Neuronal stem cell (in vitro differentiated cells): ENCODE measurements around the gene MAFB.

Experiments used
- DNase-seq: peaks from one replicate; pipeline ENCODE4 v3.0.0-alpha.2; 2013; ENCODE audit warnings: low spot score
- H2AFZ ChIP-seq: one replicate; pipeline ENCODE4 v1.6.1; 2013; ENCODE audit warnings: mild to moderate bottlenecking, low read length, inconsistent platforms
- H2AK5ac ChIP-seq: 2 replicates; pipeline ENCODE4 v1.6.1; 2013; ENCODE audit warnings: low read depth, mild to moderate bottlenecking, inconsistent platforms, low read length, moderate library complexity, mixed read lengths
- H2BK120ac ChIP-seq: 2 replicates; pipeline ENCODE4 v1.6.1; 2013; ENCODE audit warnings: low read depth, mild to moderate bottlenecking, inconsistent platforms, low read length, moderate library complexity, mixed read lengths
- H2BK12ac ChIP-seq: one replicate; pipeline ENCODE4 v1.6.1; 2013; ENCODE audit warnings: low read length, inconsistent platforms
- H2BK15ac ChIP-seq: 2 replicates; pipeline ENCODE4 v1.6.1; 2013; ENCODE audit warnings: mild to moderate bottlenecking, low read length, inconsistent platforms, mixed read lengths
- H2BK5ac ChIP-seq: one replicate; pipeline ENCODE4 v1.6.1; 2013; ENCODE audit warnings: inconsistent platforms, mild to moderate bottlenecking, low read length, moderate library complexity
- H3K14ac ChIP-seq: one replicate; pipeline ENCODE4 v1.6.1; 2013; ENCODE audit warnings: low read length, inconsistent platforms
- H3K18ac ChIP-seq: 2 replicates; pipeline ENCODE4 v1.6.1; 2013; ENCODE audit warnings: low read length, inconsistent platforms
- H3K23ac ChIP-seq: 2 replicates; pipeline ENCODE4 v1.6.1; 2013; ENCODE audit warnings: low read depth, mild to moderate bottlenecking, mixed read lengths, low read length, inconsistent platforms; ENCODE audit not compliant: poor library complexity
- H3K27ac ChIP-seq: replicated peaks from 3 replicates; pipeline ENCODE4 v1.5.1; 2013; ENCODE audit warnings: low read length, inconsistent platforms
- H3K27me3 ChIP-seq, 3 experiments: 2 replicates each; pipeline ENCODE4 v1.6.1; 2013; ENCODE audit warnings: low read length in 3 of 3, mild to moderate bottlenecking in 2 of 3, inconsistent platforms in 1 of 3, low read depth in 1 of 3, mixed read lengths in 1 of 3, moderate library complexity in 1 of 3; ENCODE audit not compliant: control insufficient read depth in 3 of 3, insufficient read depth in 3 of 3
- H3K36me3 ChIP-seq, 2 donors: replicated peaks in 1 of 2; 2 replicates each; pipeline ENCODE4 v1.6.1; 2013; ENCODE audit warnings: low read length in 2 of 2; ENCODE audit not compliant: control insufficient read depth in 2 of 2, insufficient read depth in 2 of 2
- H3K4ac ChIP-seq: 2 replicates; pipeline ENCODE4 v1.6.1; 2013; ENCODE audit warnings: inconsistent platforms, mild to moderate bottlenecking, low read length, moderate library complexity
- H3K4me1 ChIP-seq, 2 donors: 1 replicate in 1 of 2; 2 replicates in 1 of 2; pipeline ENCODE4 v1.6.1; 2013; ENCODE audit warnings: low read length in 2 of 2, low read depth in 1 of 2; ENCODE audit not compliant: control insufficient read depth in 2 of 2, insufficient read depth in 1 of 2
- H3K4me2 ChIP-seq: one replicate; pipeline ENCODE4 v1.6.1; 2013; ENCODE audit warnings: mild to moderate bottlenecking, low read length, inconsistent platforms; ENCODE audit not compliant: insufficient read depth, poor library complexity, severe bottlenecking
- H3K4me3 ChIP-seq, 2 donors: 2 replicates each; pipeline ENCODE4 v1.5.1; 2013; ENCODE audit warnings: low read length in 2 of 2, mild to moderate bottlenecking in 2 of 2, inconsistent platforms in 1 of 2, moderate library complexity in 1 of 2
- H3K79me1 ChIP-seq: one replicate; pipeline ENCODE4 v1.6.1; 2013; ENCODE audit warnings: low read depth, mild to moderate bottlenecking, inconsistent platforms, low read length, moderate library complexity
- H3K9ac ChIP-seq: one replicate; pipeline ENCODE4 v1.6.1; 2013; ENCODE audit warnings: mild to moderate bottlenecking, low read depth, low read length, inconsistent platforms; ENCODE audit not compliant: poor library complexity
- H3K9me3 ChIP-seq, 2 donors: replicated peaks in 1 of 2; 2 replicates each; pipeline versions ENCODE3 to v1.6.1; 2013; ENCODE audit warnings: low read length in 2 of 2, mild to moderate bottlenecking in 2 of 2, inconsistent platforms in 1 of 2, low read depth in 1 of 2, mixed read lengths in 1 of 2, moderate library complexity in 1 of 2; ENCODE audit not compliant: control insufficient read depth in 2 of 2, insufficient read depth in 1 of 2
- H4K8ac ChIP-seq: one replicate; pipeline ENCODE4 v1.6.1; 2013; ENCODE audit warnings: low read depth, mild to moderate bottlenecking, inconsistent platforms, low read length, moderate library complexity
- H4K91ac ChIP-seq: one replicate; pipeline ENCODE4 v1.6.1; 2013; ENCODE audit warnings: low read length, low read depth, mild to moderate bottlenecking, inconsistent platforms; ENCODE audit not compliant: poor library complexity
- WGBS, 2 donors: extraction: QIAGEN DNeasy Blood & Tissue Kit; methylation state at CpG; one replicate each; pipeline ENCODE4 v1.1.7; 2013; ENCODE audit warnings: missing lambda C conversion rate in 2 of 2, mixed read lengths in 1 of 2; ENCODE audit not compliant: insufficient read length in 2 of 2, insufficient replicate concordance in 1 of 2; ENCODE audit errors: extremely low coverage in 2 of 2; 5-methylcytosine and 5-hydroxymethylcytosine counted together

MAFB gene

DNA sequence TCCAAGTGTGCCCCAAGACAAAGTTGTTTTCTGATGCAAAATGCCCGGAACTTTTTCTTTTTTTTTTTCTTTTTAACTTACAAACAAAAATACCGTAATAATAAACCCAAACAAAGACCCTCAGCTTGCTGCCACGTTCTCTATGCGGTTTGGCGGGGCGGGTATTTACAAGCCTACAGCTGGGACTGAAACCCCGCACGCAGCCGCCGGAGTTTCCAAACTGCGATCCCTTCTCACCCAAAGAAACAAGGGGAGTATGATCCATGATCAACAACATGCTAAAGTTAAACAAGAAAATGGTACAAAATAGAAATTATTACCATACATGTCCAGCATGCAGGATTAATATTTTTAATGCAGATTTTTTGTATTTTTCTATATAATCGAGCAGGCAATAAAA, 2.1 kb downstream of the MAFB start:
- H3K9ac ChIP-seq = no peak overlapping the region
- peaks cover 6 to 17% of the 10 kb centered on the region in 2 donors for H3K4me1 ChIP-seq
- no peak overlapping the region for H3K27ac ChIP-seq
- no peak for DNase-seq
- H2BK5ac ChIP-seq = no peak overlapping the region
- no peak overlapping the region for H4K8ac ChIP-seq
- no peak overlapping the region for H3K4ac ChIP-seq
- no peaks in the 10 kb centered on the region for H3K36me3 ChIP-seq
- H2BK12ac ChIP-seq = no peak overlapping the region
- no peaks in the 10 kb centered on the region for H3K79me1 ChIP-seq
- no peak overlapping the region for H3K23ac ChIP-seq
- H2AK5ac ChIP-seq = no peak overlapping the region
- peaks cover 60 to 100% (median 86%) of the 10 kb centered on the region in 3 experiments for H3K27me3 ChIP-seq
- no peak overlapping the region for H2AFZ ChIP-seq
- H2BK120ac ChIP-seq = no peak overlapping the region
- H3K4me3 ChIP-seq = no peak overlapping the region
- H3K18ac ChIP-seq = no peak overlapping the region
- H2BK15ac ChIP-seq = no peak overlapping the region
- no peak overlapping the region for H3K14ac ChIP-seq
- no CpG with 5 or more reads among the region's 12 CpGs for WGBS, 2 donors
- no peak overlapping the region for H4K91ac ChIP-seq
- H3K9me3 ChIP-seq = no peaks in the 10 kb centered on the region
- no peak overlapping the region for H3K4me2 ChIP-seq

DNA sequence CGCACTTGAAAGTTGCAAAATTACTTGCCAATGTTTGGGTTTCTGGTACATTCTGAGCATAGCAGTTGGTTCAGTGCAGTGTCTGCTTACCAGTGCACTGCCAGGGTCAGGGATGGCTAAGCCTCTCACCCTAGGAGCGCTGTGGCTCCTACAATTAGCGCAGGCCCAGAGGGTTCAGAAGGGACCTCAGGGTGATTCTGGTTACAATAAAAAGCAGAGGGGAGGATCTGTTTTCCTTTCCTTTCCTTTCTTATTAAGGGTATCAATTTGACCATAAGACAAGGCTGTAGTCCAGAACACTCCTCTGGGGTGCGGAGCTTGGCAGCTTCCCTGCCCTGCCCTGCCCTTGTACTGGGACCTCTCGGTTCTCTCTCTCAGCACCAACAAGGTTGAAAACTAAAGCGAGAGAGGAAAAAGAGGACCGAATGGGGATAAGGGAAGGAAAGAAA, 2.6 kb downstream of the MAFB start:
- no peak overlapping the region for H4K91ac ChIP-seq
- no peak overlapping the region for H3K23ac ChIP-seq
- no CpG with 5 or more reads among the region's 7 CpGs for WGBS, 2 donors
- H3K36me3 ChIP-seq = no peaks in the 10 kb centered on the region
- H3K9ac ChIP-seq = no peak overlapping the region
- no peak overlapping the region for H3K27ac ChIP-seq
- no peak overlapping the region for H2BK15ac ChIP-seq
- no peak overlapping the region for H3K14ac ChIP-seq
- H2AFZ ChIP-seq = no peak overlapping the region
- H3K4me3 ChIP-seq = no peak overlapping the region
- H2BK5ac ChIP-seq = no peak overlapping the region
- H2BK120ac ChIP-seq = no peak overlapping the region
- H3K9me3 ChIP-seq = no peaks in the 10 kb centered on the region
- no peak overlapping the region for H2BK12ac ChIP-seq
- H3K18ac ChIP-seq = no peak overlapping the region
- DNase-seq = no peak
- H4K8ac ChIP-seq = no peak overlapping the region
- no peaks in the 10 kb centered on the region for H3K79me1 ChIP-seq
- H3K4me2 ChIP-seq = no peak overlapping the region
- no peak overlapping the region for H3K4ac ChIP-seq
- no peak overlapping the region for H2AK5ac ChIP-seq
- H3K27me3 ChIP-seq = peaks cover 57 to 100% (median 86%) of the 10 kb centered on the region in 3 experiments
- peaks cover 6 to 13% of the 10 kb centered on the region in 2 donors for H3K4me1 ChIP-seq

- H3K79me1 ChIP-seq = no peaks in the 10 kb centered on the region
- no CpG with 5 or more reads among the region's 4 CpGs for WGBS, 2 donors
Measured at GRCh38 chr20:40685349-40685748, 3.7 kb downstream of the MAFB start.

GRCh38 chr20:40683894-40684268, 5.2 kb downstream of the MAFB start:
- H2BK15ac ChIP-seq = no peak overlapping the region
- no CpG with 5 or more reads among the region's 9 CpGs for WGBS, 2 donors
- no peak overlapping the region for H2BK12ac ChIP-seq
- H2BK5ac ChIP-seq = no peak overlapping the region
- H3K23ac ChIP-seq = no peak overlapping the region
- H4K91ac ChIP-seq = no peak overlapping the region
- no peaks in the 10 kb centered on the region for H3K9me3 ChIP-seq
- peak; percentile 9 for DNase-seq
- H4K8ac ChIP-seq = no peak overlapping the region
- H3K18ac ChIP-seq = no peak overlapping the region
- peaks cover 44 to 98% (median 85%) of the 10 kb centered on the region in 3 experiments for H3K27me3 ChIP-seq
- no peak overlapping the region for H3K4ac ChIP-seq
- H3K4me3 ChIP-seq = no peak overlapping the region
- no peaks in the 10 kb centered on the region for H3K36me3 ChIP-seq
- H3K14ac ChIP-seq = no peak overlapping the region
- H3K4me1 ChIP-seq = peaks cover 0 to 11% of the 10 kb centered on the region in 2 donors
- H2AFZ ChIP-seq = no peak overlapping the region
- no peak overlapping the region for H3K27ac ChIP-seq
- H3K9ac ChIP-seq = no peak overlapping the region
- no peak overlapping the region for H2BK120ac ChIP-seq
- H3K79me1 ChIP-seq = no peaks in the 10 kb centered on the region
- no peak overlapping the region for H2AK5ac ChIP-seq
- no peak overlapping the region for H3K4me2 ChIP-seq

More at GRCh38 chr20:40685349-40685748, 3.7 kb downstream of the MAFB start:
- Histone ChIP-seq H3K18ac (no peak overlapping the region), H3K36me3 (no peaks in the 10 kb centered on the region), H3K4me3 (no peak overlapping the region), H3K4ac (no peak overlapping the region), H4K91ac (no peak overlapping the region), H4K8ac (no peak overlapping the region), H3K27ac (no peak overlapping the region), H2BK120ac (no peak overlapping the region), H3K9ac (no peak overlapping the region), H3K4me1 (peaks cover 6 to 11% of the 10 kb centered on the region in 2 donors), H2AK5ac (peak overlapping the region; percentile 5), H3K23ac (no peak overlapping the region), H2BK12ac (no peak overlapping the region), H3K4me2 (no peak overlapping the region), H2BK15ac (no peak overlapping the region), H3K27me3 (peaks cover 47 to 100% (median 83%) of the 10 kb centered on the region in 3 experiments), H2BK5ac (no peak overlapping the region), H2AFZ (no peak overlapping the region), H3K9me3 (no peaks in the 10 kb centered on the region), H3K14ac (no peak overlapping the region)
- DNase-seq = no peak
